Activated naive CD8-positive, alpha-beta T cell treated with anti-CD3 and anti-CD28 coated beads for 36 hours (primary cell): ENCODE measurements around the gene DLL4. TPM values are rescaled to one million over a fixed set of nuclear protein-coding genes. Genes with fewer than 3 reads are reported as not detected.

Experiments used
- DNase-seq: peaks from one replicate; pipeline ENCODE4 v3.0.0; 2021
- H3K27ac Mint-ChIP-seq: one replicate; pipeline ENCODE4 v1.8.0; 2022; ENCODE audit warnings: mild to moderate bottlenecking, moderate library complexity, mixed read lengths
- H3K27me3 Mint-ChIP-seq: one replicate; pipeline ENCODE4 v1.8.0; 2022; ENCODE audit warnings: mild to moderate bottlenecking, mixed read lengths
- H3K36me3 Mint-ChIP-seq: one replicate; pipeline ENCODE4 v1.8.0; 2021; ENCODE audit warnings: mild to moderate bottlenecking, mixed read lengths
- H3K4me1 Mint-ChIP-seq: one replicate; pipeline ENCODE4 v1.8.0; 2021; ENCODE audit warnings: mixed read lengths
- H3K4me3 Mint-ChIP-seq: one replicate; pipeline ENCODE4 v1.8.0; 2022; ENCODE audit warnings: mild to moderate bottlenecking, moderate library complexity, mixed read lengths
- H3K9me3 Mint-ChIP-seq: one replicate; pipeline ENCODE4 v1.8.0; 2022; ENCODE audit warnings: mixed read lengths
- total RNA-seq, 2 experiments: library from RNA; stranded (reverse); gene quantifications; one replicate each; pipeline ENCODE4 v1.2.3, GENCODE V29; 2021

DLL4 gene
- total RNA-seq: not detected

GRCh38 chr15:40928821-40929659 lies at the start of gene DLL4:
Gene DLL4, plus strand, starts transcription at chr15:40929340. Its CDS starts 329 bp downstream, at chr15:40929669.
- H3K36me3 Mint-ChIP-seq: no peaks in the 10 kb centered on the region
- peak within 1 kb of the TSS; percentile 61 for H3K4me3 Mint-ChIP-seq
- no peaks in the 10 kb centered on the region for H3K9me3 Mint-ChIP-seq
- peaks cover 82% of the 10 kb centered on the region for H3K27me3 Mint-ChIP-seq
- peaks cover 31% of the 10 kb centered on the region for H3K4me1 Mint-ChIP-seq
- no peak within 1 kb of the TSS for H3K27ac Mint-ChIP-seq
- DNase-seq: peak; percentile 58

GRCh38 chr15:40879609-40880008 lies 49.5 kb upstream of the DLL4 start:
- Mint-ChIP-seq H3K9me3 (no peaks in the 10 kb centered on the region), H3K27ac (no peak overlapping the region), H3K36me3 (no peaks in the 10 kb centered on the region), H3K27me3 (peaks cover 11% of the 10 kb centered on the region), H3K4me3 (no peak overlapping the region), H3K4me1 (peaks cover 15% of the 10 kb centered on the region)
- no peak for DNase-seq

- H3K27me3 Mint-ChIP-seq: peaks cover 7% of the 10 kb centered on the region
- no peak overlapping the region for H3K4me3 Mint-ChIP-seq
- H3K36me3 Mint-ChIP-seq: no peaks in the 10 kb centered on the region
- peaks cover 21% of the 10 kb centered on the region for H3K4me1 Mint-ChIP-seq
- H3K9me3 Mint-ChIP-seq: no peaks in the 10 kb centered on the region
- DNase-seq: no peak
- no peak overlapping the region for H3K27ac Mint-ChIP-seq
These were observed 47.8 kb upstream of the DLL4 start for GRCh38 chr15:40881351-40881750.

GRCh38 chr15:40886586-40886985 lies 42.6 kb upstream of the DLL4 start:
- DNase-seq: no peak
- Mint-ChIP-seq H3K36me3 (no peaks in the 10 kb centered on the region), H3K27ac (no peak overlapping the region), H3K4me3 (no peak overlapping the region), H3K27me3 (peaks cover 3% of the 10 kb centered on the region), H3K4me1 (peaks cover 18% of the 10 kb centered on the region), H3K9me3 (no peaks in the 10 kb centered on the region)

- H3K4me3 Mint-ChIP-seq: no peak overlapping the region
- H3K36me3 Mint-ChIP-seq: no peaks in the 10 kb centered on the region
- H3K27me3 Mint-ChIP-seq: peaks cover 3% of the 10 kb centered on the region
- no peaks in the 10 kb centered on the region for H3K9me3 Mint-ChIP-seq
- no peak overlapping the region for H3K27ac Mint-ChIP-seq
- DNase-seq: no peak
- H3K4me1 Mint-ChIP-seq: peaks cover 25% of the 10 kb centered on the region
These were observed 40.0 kb upstream of the DLL4 start for GRCh38 chr15:40889112-40889511.

GRCh38 chr15:40891138-40891537 lies 38.0 kb upstream of the DLL4 start:
- Mint-ChIP-seq H3K9me3 (no peaks in the 10 kb centered on the region), H3K27me3 (no peaks in the 10 kb centered on the region), H3K36me3 (peaks cover 5% of the 10 kb centered on the region), H3K4me3 (no peak overlapping the region), H3K27ac (no peak overlapping the region), H3K4me1 (peaks cover 27% of the 10 kb centered on the region)
- DNase-seq: no peak

GRCh38 chr15:40891810-40892446 lies 37.2 kb upstream of the DLL4 start:
- Mint-ChIP-seq H3K27ac (no peak overlapping the region), H3K4me1 (peaks cover 28% of the 10 kb centered on the region), H3K27me3 (no peaks in the 10 kb centered on the region), H3K36me3 (peaks cover 6% of the 10 kb centered on the region), H3K9me3 (no peaks in the 10 kb centered on the region), H3K4me3 (no peak overlapping the region)
- DNase-seq: no peak

- Mint-ChIP-seq H3K36me3 (peaks cover 6% of the 10 kb centered on the region), H3K27me3 (no peaks in the 10 kb centered on the region), H3K4me1 (peaks cover 28% of the 10 kb centered on the region), H3K4me3 (no peak overlapping the region), H3K9me3 (no peaks in the 10 kb centered on the region), H3K27ac (no peak overlapping the region)
- DNase-seq: no peak
These were observed 36.6 kb upstream of the DLL4 start for GRCh38 chr15:40892447-40893012.

GRCh38 chr15:40893019-40893670 lies 36.0 kb upstream of the DLL4 start:
- H3K4me1 Mint-ChIP-seq: peaks cover 32% of the 10 kb centered on the region
- no peaks in the 10 kb centered on the region for H3K9me3 Mint-ChIP-seq
- H3K27ac Mint-ChIP-seq: no peak overlapping the region
- peaks cover 6% of the 10 kb centered on the region for H3K36me3 Mint-ChIP-seq
- DNase-seq: no peak
- no peak overlapping the region for H3K4me3 Mint-ChIP-seq
- H3K27me3 Mint-ChIP-seq: no peaks in the 10 kb centered on the region

GRCh38 chr15:40893733-40894680 lies 35.1 kb upstream of the DLL4 start, which contains the start of gene VPS18:
Gene VPS18, plus strand, starts transcription at chr15:40894450. Its CDS starts 319 bp downstream, at chr15:40894769.
- DNase-seq: peak; percentile 99
- peak within 1 kb of the TSS; percentile 99 for H3K4me3 Mint-ChIP-seq
- peaks cover 6% of the 10 kb centered on the region for H3K36me3 Mint-ChIP-seq
- no peaks in the 10 kb centered on the region for H3K27me3 Mint-ChIP-seq
- H3K27ac Mint-ChIP-seq: peak within 1 kb of the TSS; percentile 92
- H3K9me3 Mint-ChIP-seq: no peaks in the 10 kb centered on the region
- peaks cover 32% of the 10 kb centered on the region for H3K4me1 Mint-ChIP-seq

GRCh38 chr15:40894681-40895448 lies 34.3 kb upstream of the DLL4 start:
- Mint-ChIP-seq H3K27me3 (no peaks in the 10 kb centered on the region), H3K36me3 (peaks cover 6% of the 10 kb centered on the region), H3K27ac (peak overlapping the region; percentile 92), H3K4me1 (peaks cover 32% of the 10 kb centered on the region), H3K9me3 (no peaks in the 10 kb centered on the region), H3K4me3 (peak overlapping the region; percentile 99)
- peak; percentile 71 for DNase-seq

GRCh38 chr15:40899536-40900207 lies 29.5 kb upstream of the DLL4 start:
- peaks cover 34% of the 10 kb centered on the region for H3K4me1 Mint-ChIP-seq
- no peak overlapping the region for H3K4me3 Mint-ChIP-seq
- peaks cover 16% of the 10 kb centered on the region for H3K36me3 Mint-ChIP-seq
- no peak overlapping the region for H3K27ac Mint-ChIP-seq
- no peak for DNase-seq
- H3K9me3 Mint-ChIP-seq: no peaks in the 10 kb centered on the region
- no peaks in the 10 kb centered on the region for H3K27me3 Mint-ChIP-seq
